Activated T-helper 1 cell treated with Interleukin-2 at 50 U/mL for 16 hours (primary cell): ENCODE results near the gene ARSB.

Experiments
- DNase-seq: peaks from one replicate; pipeline ENCODE4 v3.0.0-alpha.2; 2020; ENCODE audit warnings: low read depth

The ARSB gene

GRCh38 chr5:78804995-78805394 is 180.1 kb downstream of the ARSB start:
- no peak for DNase-seq

- no peak for DNase-seq
These were observed 181.2 kb downstream of the ARSB start for GRCh38 chr5:78803941-78804340.

GRCh38 chr5:78803353-78803752 is 181.8 kb downstream of the ARSB start:
- no peak for DNase-seq

- no peak for DNase-seq
These were observed 183.7 kb downstream of the ARSB start for GRCh38 chr5:78801413-78801812.

- DNase-seq, result no peak
These were observed 185.7 kb downstream of the ARSB start for GRCh38 chr5:78799266-78800017.

GRCh38 chr5:78798673-78799029 is 186.5 kb downstream of the ARSB start:
- no peak for DNase-seq

GRCh38 chr5:78797936-78798672 is 187.0 kb downstream of the ARSB start:
- DNase-seq, result no peak

- no peak for DNase-seq
These were observed 189.4 kb downstream of the ARSB start for GRCh38 chr5:78795757-78796156.

- DNase-seq, result no peak
These were observed 190.4 kb downstream of the ARSB start for GRCh38 chr5:78794693-78795215.

GRCh38 chr5:78793907-78794662 is 191.0 kb downstream of the ARSB start:
- no peak for DNase-seq

- DNase-seq, result no peak
These were observed 192.6 kb downstream of the ARSB start for GRCh38 chr5:78792345-78793055.

- no peak for DNase-seq
These were observed 193.5 kb downstream of the ARSB start for GRCh38 chr5:78791501-78792100.

GRCh38 chr5:78787783-78788182 is 197.3 kb downstream of the ARSB start:
- no peak for DNase-seq

- DNase-seq, result no peak
These were observed 199.7 kb downstream of the ARSB start for GRCh38 chr5:78785454-78785853.

GRCh38 chr5:78783434-78784130 is 201.5 kb downstream of the ARSB start:
- no peak for DNase-seq

GRCh38 chr5:78782728-78783127 is 202.4 kb downstream of the ARSB start:
- no peak for DNase-seq

GRCh38 chr5:78781611-78782286 is 203.4 kb downstream of the ARSB start:
- DNase-seq, result no peak

GRCh38 chr5:78779771-78780616 is 205.1 kb downstream of the ARSB start:
- no peak for DNase-seq

- no peak for DNase-seq
These were observed 205.8 kb downstream of the ARSB start for GRCh38 chr5:78779262-78779661.
